ENCODE data around the gene STARD9.

- TF ChIP-seq CTCF (IDR thresholded peaks at IDR 0.05): no peak
- TF ChIP-seq POLR2A (IDR thresholded peaks at IDR 0.05): no peak
Measured at GRCh38 chr15:42593143-42593542, 17.7 kb downstream of the STARD9 start.

Data from uterus (tissue), 2 donors.